ENCODE measurements around the gene PFN3.
A peak's percentile ranks its signal among the peaks of the same experiment; 100 is the strongest.

DNA sequence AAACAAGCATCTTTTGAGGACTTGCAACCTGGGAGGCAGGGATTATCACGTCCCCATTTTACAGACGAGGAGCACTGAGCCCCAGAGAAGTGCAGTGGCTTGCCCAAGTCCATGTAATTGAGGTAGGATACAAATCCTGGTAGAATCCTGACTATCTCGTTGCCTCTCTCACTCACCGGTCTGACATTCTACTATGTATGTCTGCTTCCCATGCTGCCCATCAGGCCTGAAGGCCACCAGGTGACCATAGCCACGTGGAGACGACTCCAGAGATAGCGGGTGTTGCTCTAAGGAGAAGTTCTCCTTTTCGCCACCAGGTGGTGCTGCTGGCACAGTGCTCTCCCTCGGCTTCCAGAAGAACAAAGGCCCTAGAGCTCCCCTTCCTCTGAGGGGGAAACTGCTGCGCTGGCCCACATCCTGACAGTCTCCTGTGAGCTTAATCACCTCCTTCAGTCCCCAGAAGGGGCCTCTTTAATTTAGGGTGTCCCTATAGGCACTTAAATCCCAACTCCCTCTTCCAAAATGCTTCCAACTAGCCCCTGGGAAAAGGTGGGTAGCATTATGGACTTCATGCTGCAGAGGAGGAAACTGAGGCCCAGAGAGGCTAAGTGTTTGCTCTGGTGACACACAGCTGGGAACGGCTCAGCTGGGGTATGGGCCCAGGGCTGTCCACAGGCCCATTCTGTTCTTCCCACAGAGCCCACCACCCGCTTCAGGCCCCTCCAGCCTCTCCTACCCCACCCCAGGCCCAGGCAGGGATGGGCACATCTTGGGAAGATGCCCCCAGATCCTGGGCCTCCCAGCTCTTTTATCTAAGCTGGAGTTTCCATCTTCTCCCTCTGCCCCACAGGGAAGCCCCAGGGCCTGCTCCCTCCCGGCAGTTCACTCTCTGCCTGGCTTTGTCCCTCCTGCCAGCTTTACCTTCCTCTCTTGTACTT is 9.8 kb downstream of the PFN3 start:
- TF ChIP-seq, protein P1, sequence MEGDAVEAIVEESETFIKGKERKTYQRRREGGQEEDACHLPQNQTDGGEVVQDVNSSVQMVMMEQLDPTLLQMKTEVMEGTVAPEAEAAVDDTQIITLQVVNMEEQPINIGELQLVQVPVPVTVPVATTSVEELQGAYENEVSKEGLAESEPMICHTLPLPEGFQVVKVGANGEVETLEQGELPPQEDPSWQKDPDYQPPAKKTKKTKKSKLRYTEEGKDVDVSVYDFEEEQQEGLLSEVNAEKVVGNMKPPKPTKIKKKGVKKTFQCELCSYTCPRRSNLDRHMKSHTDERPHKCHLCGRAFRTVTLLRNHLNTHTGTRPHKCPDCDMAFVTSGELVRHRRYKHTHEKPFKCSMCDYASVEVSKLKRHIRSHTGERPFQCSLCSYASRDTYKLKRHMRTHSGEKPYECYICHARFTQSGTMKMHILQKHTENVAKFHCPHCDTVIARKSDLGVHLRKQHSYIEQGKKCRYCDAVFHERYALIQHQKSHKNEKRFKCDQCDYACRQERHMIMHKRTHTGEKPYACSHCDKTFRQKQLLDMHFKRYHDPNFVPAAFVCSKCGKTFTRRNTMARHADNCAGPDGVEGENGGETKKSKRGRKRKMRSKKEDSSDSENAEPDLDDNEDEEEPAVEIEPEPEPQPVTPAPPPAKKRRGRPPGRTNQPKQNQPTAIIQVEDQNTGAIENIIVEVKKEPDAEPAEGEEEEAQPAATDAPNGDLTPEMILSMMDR (IDR thresholded peaks at IDR 0.05; ENCODE audit: low read depth, low read length, poor library complexity, severe bottlenecking) = peak; percentile 96
- TF ChIP-seq EZH2phosphoT487 (IDR thresholded peaks at IDR 0.05; ENCODE audit: borderline replicate concordance, low read length) = no peak

All from DOHH2 (cell line).